Measurements from ENCODE around the gene PIP.
"Not testable (repeated sequence)": the region's sequence is repeated elsewhere in the genome, so short reads cannot be mapped to it uniquely, and the experiment has no call there.

Gene PIP

DNA sequence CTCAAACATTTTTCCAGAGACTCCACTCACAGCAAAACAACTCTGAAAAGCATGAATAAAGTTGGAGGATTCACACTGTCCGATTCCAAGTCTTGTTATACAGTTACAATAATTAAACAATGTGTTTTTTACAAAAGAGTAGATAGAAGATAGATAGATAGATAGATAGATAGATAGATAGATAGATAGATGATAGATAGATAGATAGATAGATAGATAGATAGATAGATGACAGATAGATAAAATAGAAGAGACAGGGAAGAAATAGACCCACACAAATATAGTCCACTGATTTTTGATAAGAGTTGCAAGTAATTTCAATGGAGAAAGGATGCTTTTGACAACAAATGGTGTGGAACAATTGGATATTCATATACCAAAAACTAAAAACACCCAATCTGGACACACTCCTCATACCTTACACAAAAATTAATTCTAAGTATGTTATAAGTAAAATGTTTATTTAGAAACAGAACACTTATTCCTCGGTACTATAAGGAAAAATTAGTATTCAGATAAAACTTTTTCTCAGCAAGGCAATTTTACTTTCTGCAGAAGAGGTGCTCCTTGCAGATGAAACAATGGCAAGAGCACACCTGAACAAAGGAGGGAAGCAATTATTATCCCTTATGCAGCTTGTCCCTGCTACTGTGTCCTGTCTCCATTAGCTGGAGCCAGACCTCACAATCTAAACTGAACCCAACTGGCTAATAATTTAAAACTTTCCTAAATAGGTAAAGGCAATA lies 45.7 kb downstream of the PIP start:
- DNase-seq, result no peak

- not testable (repeated sequence) for DNase-seq
Observed at GRCh38 chr7:143180771-143181170, 48.9 kb downstream of the PIP start.

GRCh38 chr7:143181349-143181748 lies 49.5 kb downstream of the PIP start:
- DNase-seq, result no peak

DNA sequence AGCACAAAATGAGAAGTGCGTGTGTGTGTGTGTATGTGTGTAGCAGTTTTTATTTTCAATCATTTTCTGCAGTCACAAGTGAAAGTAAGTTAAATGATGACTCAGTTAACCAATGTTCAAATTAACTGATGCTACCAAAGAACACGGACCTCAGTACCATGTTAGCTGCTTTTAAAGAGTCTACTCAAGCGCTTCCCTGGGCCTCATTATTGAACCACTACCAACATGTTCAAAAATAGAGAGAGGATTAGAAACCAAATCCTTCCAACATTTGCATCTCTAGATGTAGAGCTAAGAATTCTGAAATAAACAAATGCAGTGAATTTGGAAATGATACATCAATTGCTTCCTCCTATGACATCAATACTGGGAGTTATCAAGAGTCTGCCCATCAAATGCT lies 51.1 kb downstream of the PIP start, which contains the start of gene TAS2R39:
Gene TAS2R39, plus strand, starts transcription at position 396 of the 400 bp plus-strand sequence. Its CDS starts 0 bp downstream, at position 396.
- DNase-seq, result no peak

DNA sequence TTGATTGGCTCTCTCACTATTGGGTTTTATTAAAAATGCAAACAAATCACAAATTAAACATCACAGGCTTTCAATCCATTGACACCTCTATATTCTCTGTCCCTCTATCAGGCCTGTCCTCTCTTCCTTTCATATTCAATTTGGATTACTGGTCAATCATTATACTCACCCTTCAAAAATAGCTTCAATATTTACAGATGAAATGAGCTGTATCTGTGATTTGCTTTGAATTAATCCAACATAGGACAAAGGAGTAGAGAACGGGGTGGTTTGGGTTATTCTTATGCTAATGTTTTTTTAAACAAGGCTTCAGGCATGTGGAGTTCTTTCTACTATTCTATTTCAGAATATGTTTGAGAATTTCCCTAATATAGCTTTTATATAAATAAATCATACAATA lies 53.7 kb downstream of the PIP start:
- no peak for DNase-seq

DNA sequence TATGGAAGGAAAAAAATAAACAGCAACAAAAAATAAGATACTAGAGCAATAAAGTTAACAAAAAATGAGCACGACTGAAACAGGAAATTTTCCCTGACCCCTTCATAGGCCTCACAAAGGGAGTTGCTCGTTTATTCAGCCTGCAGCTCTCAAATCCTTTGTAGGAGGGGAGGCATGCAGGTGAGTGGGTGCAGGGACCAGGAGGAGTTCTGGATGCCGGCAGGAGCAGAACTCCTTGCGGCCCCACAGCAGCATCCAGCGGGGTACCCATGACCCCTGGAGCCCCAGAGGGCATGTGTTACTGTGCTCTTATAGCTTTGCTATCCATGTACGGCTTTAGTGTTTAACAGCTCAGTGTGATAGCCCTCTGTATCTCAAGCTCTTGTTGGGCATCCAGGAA lies 57.1 kb downstream of the PIP start:
- no peak for DNase-seq

All from fibroblast of skin of back (primary cell).